ENCODE results near the gene AK8.

The AK8 gene

DNA sequence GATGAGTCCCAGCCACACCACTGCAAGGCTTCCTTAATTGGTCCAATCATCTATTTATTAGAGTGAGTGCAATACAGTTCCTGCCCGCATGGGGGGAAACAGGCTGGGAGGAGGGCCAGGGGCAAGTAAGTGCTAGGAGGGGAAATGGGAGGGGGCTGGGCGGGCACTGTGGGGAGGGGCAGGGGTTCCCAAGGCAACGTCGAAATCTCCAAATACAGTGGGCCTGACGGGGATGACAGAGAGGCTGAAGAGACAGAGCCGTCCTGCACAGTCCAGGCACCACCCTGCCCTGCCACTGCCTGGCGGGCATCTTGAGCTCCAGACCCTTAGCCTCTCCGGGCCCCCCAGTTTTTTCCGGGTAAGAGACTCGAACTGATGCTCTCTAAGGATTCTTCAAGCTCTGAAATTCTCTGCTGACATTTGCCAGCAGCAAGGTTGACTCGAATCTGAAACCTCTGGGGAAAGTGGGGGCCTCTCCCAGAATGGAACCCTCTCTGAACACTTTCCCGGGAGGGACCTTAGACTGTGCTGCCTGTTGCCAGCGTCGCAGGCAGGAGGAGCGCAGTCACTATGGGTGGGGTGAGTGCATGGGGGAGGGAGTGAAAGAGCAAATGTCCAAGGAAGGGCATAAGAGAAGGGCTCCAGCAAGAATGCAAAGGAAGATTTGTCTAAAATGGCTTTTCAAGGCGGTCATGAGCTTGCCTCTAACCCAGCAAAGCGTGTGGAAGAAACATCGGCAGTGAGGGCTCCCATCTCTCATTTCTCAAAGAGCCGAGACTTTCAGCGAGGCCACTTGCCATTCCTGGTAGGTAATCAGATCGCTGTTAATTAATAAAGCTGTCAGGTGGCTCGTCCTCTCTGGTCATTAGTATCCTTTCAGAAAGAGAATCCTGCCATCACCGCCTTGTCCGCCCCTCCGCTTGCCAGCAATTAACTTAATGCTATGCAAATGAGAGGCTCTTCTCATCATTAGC, 108.9 kb downstream of the AK8 start:
- Histone ChIP-seq H3K4me3 (ENCODE audit: low read depth, low read length) (no peak overlapping the region), H3K27ac (ENCODE audit: low read depth, low read length) (no peak overlapping the region), H4K12ac (ENCODE audit: low read depth, low read length) (no peak overlapping the region), H3K9ac (ENCODE audit: low read length) (no peak overlapping the region), H3K18ac (ENCODE audit: low read length) (no peak overlapping the region), H2BK120ac (ENCODE audit: insufficient read depth, low read length, poor library complexity) (no peak overlapping the region), H3K4me2 (ENCODE audit: low read length) (peak overlapping the region; percentile 94), H3K4me1 (ENCODE audit: control insufficient read depth in 1 of 2, insufficient read depth in 2 of 2, low read length in 2 of 2) (peaks cover 2 to 8% of the 10 kb centered on the region in 2 experiments), H3K4ac (ENCODE audit: low read depth, low read length) (no peak overlapping the region), H2BK12ac (ENCODE audit: low read length) (no peak overlapping the region), H2AFZ (ENCODE audit: insufficient read depth, low read length, poor library complexity) (peak overlapping the region; percentile 44), H4K91ac (ENCODE audit: low read depth, low read length) (peak overlapping the region; percentile 26), H3K79me1 (ENCODE audit: low read length) (peaks cover 2% of the 10 kb centered on the region), H2BK5ac (ENCODE audit: low read depth, low read length, poor library complexity) (no peak overlapping the region), H3K14ac (ENCODE audit: low read length) (no peak overlapping the region), H3K23ac (ENCODE audit: low read length) (no peak overlapping the region), H2AK5ac (ENCODE audit: low read length) (no peak overlapping the region), H3K27me3 (ENCODE audit: insufficient read depth, low read length) (no peaks in the 10 kb centered on the region), H3K79me2 (ENCODE audit: control insufficient read depth, insufficient read depth, low read length, poor library complexity) (no peaks in the 10 kb centered on the region), H3K36me3 (ENCODE audit: control insufficient read depth in 1 of 2, insufficient read depth in 2 of 2, low read length in 2 of 2) (no peaks in the 10 kb centered on the region), H4K8ac (ENCODE audit: low read depth, low read length) (no peak overlapping the region), H3K9me3 (ENCODE audit: insufficient read depth, low read depth, low read length) (peaks cover 2% of the 10 kb centered on the region)
- WGBS (ENCODE audit: extremely low coverage, insufficient coverage, insufficient read length), result no CpG with 5 or more reads among the region's 25 CpGs
- DNase-seq, result peak in 1 of 2 donors; percentile 37

DNA sequence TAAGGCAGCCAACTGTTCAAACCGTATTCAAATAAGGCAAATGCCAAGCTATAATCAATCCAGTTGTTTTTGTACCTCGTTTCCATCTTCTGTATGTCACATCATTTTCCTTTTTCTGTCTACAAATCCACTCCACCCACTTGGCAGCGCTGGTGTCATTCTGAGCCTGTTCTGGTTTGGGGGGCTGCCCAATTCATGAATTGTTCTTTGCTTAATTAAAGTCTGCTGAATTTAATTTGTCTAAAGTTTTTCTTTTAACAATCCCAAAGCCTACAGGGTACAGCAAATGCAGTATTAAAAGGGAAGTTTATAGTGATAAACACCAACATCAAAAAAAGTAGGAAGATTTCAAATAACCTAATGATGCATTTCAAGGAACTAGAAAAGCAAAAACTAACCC, 114.5 kb downstream of the AK8 start:
- Histone ChIP-seq H3K27ac (ENCODE audit: low read depth, low read length) (no peak overlapping the region), H4K8ac (ENCODE audit: low read depth, low read length) (no peak overlapping the region), H3K4ac (ENCODE audit: low read depth, low read length) (no peak overlapping the region), H2AK5ac (ENCODE audit: low read length) (no peak overlapping the region), H2AFZ (ENCODE audit: insufficient read depth, low read length, poor library complexity) (no peak overlapping the region), H4K91ac (ENCODE audit: low read depth, low read length) (no peak overlapping the region), H2BK12ac (ENCODE audit: low read length) (no peak overlapping the region), H3K23ac (ENCODE audit: low read length) (no peak overlapping the region), H3K79me2 (ENCODE audit: control insufficient read depth, insufficient read depth, low read length, poor library complexity) (no peaks in the 10 kb centered on the region), H2BK5ac (ENCODE audit: low read depth, low read length, poor library complexity) (no peak overlapping the region), H3K4me2 (ENCODE audit: low read length) (no peak overlapping the region), H4K12ac (ENCODE audit: low read depth, low read length) (no peak overlapping the region), H3K4me1 (ENCODE audit: control insufficient read depth in 1 of 2, insufficient read depth in 2 of 2, low read length in 2 of 2) (no peaks in the 10 kb centered on the region), H3K18ac (ENCODE audit: low read length) (no peak overlapping the region), H3K36me3 (ENCODE audit: control insufficient read depth in 1 of 2, insufficient read depth in 2 of 2, low read length in 2 of 2) (no peaks in the 10 kb centered on the region), H3K79me1 (ENCODE audit: low read length) (no peaks in the 10 kb centered on the region), H3K4me3 (ENCODE audit: low read depth, low read length) (no peak overlapping the region), H3K14ac (ENCODE audit: low read length) (no peak overlapping the region), H3K27me3 (ENCODE audit: insufficient read depth, low read length) (no peaks in the 10 kb centered on the region), H3K9ac (ENCODE audit: low read length) (no peak overlapping the region), H3K9me3 (ENCODE audit: insufficient read depth, low read depth, low read length) (no peaks in the 10 kb centered on the region), H2BK120ac (ENCODE audit: insufficient read depth, low read length, poor library complexity) (no peak overlapping the region)
- DNase-seq, result no peak
- no CpG with 5 or more reads among the region's 3 CpGs for WGBS (ENCODE audit: extremely low coverage, insufficient coverage, insufficient read length)

DNA sequence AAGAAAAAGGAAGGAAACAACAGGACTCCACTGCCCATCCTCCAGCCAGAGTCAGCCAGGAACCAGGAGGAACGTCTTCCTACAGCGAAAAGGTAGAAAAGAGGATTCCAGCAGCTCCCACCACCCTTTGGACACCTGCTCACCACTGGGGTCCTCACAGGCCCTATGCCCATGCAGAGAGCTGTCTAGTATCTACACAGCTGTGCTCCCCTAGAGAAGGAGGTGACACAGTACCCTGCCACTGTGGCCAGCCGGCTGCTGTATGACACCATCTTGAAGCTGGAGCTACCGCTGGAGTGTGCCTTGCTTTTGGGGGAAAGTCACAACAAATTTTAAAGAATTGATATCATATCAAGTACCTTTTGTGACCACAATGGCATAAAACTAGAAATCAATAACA, 115.2 kb downstream of the AK8 start:
- no peaks in the 10 kb centered on the region for H3K36me3 ChIP-seq (ENCODE audit: control insufficient read depth in 1 of 2, insufficient read depth in 2 of 2, low read length in 2 of 2)
- no peak overlapping the region for H3K4ac ChIP-seq (ENCODE audit: low read depth, low read length)
- H2AK5ac ChIP-seq (ENCODE audit: low read length), result no peak overlapping the region
- WGBS (ENCODE audit: extremely low coverage, insufficient coverage, insufficient read length), result no CpG with 5 or more reads among the region's 4 CpGs
- no peak overlapping the region for H3K9ac ChIP-seq (ENCODE audit: low read length)
- DNase-seq, result no peak
- H3K4me2 ChIP-seq (ENCODE audit: low read length), result no peak overlapping the region
- no peak overlapping the region for H2BK5ac ChIP-seq (ENCODE audit: low read depth, low read length, poor library complexity)
- H3K14ac ChIP-seq (ENCODE audit: low read length), result no peak overlapping the region
- H3K4me1 ChIP-seq (ENCODE audit: control insufficient read depth in 1 of 2, insufficient read depth in 2 of 2, low read length in 2 of 2), result no peaks in the 10 kb centered on the region
- H4K12ac ChIP-seq (ENCODE audit: low read depth, low read length), result no peak overlapping the region
- no peaks in the 10 kb centered on the region for H3K79me2 ChIP-seq (ENCODE audit: control insufficient read depth, insufficient read depth, low read length, poor library complexity)
- H2BK120ac ChIP-seq (ENCODE audit: insufficient read depth, low read length, poor library complexity), result no peak overlapping the region
- no peaks in the 10 kb centered on the region for H3K79me1 ChIP-seq (ENCODE audit: low read length)
- no peak overlapping the region for H4K8ac ChIP-seq (ENCODE audit: low read depth, low read length)
- no peak overlapping the region for H3K4me3 ChIP-seq (ENCODE audit: low read depth, low read length)
- no peak overlapping the region for H4K91ac ChIP-seq (ENCODE audit: low read depth, low read length)
- no peaks in the 10 kb centered on the region for H3K9me3 ChIP-seq (ENCODE audit: insufficient read depth, low read depth, low read length)
- H2BK12ac ChIP-seq (ENCODE audit: low read length), result no peak overlapping the region
- no peaks in the 10 kb centered on the region for H3K27me3 ChIP-seq (ENCODE audit: insufficient read depth, low read length)
- H3K27ac ChIP-seq (ENCODE audit: low read depth, low read length), result no peak overlapping the region
- H2AFZ ChIP-seq (ENCODE audit: insufficient read depth, low read length, poor library complexity), result no peak overlapping the region
- no peak overlapping the region for H3K18ac ChIP-seq (ENCODE audit: low read length)
- H3K23ac ChIP-seq (ENCODE audit: low read length), result no peak overlapping the region

DNA sequence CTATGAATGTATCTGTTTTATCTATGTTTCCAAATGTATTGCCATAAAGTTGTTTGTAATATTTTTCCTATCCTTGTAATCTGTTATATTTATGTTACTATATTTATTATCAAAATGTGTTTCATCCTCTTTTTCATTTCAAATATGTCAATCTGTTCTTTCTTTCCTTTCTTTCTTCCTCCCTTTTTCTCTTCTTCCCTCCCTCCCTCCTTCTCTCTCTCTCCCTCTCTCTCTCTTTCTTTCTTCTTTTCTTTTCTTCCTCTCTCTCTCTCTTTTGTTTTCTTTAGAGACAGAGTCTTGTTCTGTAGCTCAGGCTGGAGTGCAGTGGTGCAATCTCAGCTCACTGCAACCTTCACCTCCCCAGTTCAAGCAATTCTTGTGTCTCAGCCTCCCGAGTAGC, 116.5 kb downstream of the AK8 start:
- no peak overlapping the region for H2BK5ac ChIP-seq (ENCODE audit: low read depth, low read length, poor library complexity)
- H4K12ac ChIP-seq (ENCODE audit: low read depth, low read length), result no peak overlapping the region
- WGBS (ENCODE audit: extremely low coverage, insufficient coverage, insufficient read length), result no CpG with 5 or more reads among the region's 1 CpG
- H3K79me1 ChIP-seq (ENCODE audit: low read length), result no peaks in the 10 kb centered on the region
- no peak overlapping the region for H2AK5ac ChIP-seq (ENCODE audit: low read length)
- H3K36me3 ChIP-seq (ENCODE audit: control insufficient read depth in 1 of 2, insufficient read depth in 2 of 2, low read length in 2 of 2), result no peaks in the 10 kb centered on the region
- no peak overlapping the region for H3K18ac ChIP-seq (ENCODE audit: low read length)
- H3K4me3 ChIP-seq (ENCODE audit: low read depth, low read length), result no peak overlapping the region
- H3K27ac ChIP-seq (ENCODE audit: low read depth, low read length), result no peak overlapping the region
- H4K91ac ChIP-seq (ENCODE audit: low read depth, low read length), result no peak overlapping the region
- H3K23ac ChIP-seq (ENCODE audit: low read length), result no peak overlapping the region
- no peak overlapping the region for H3K14ac ChIP-seq (ENCODE audit: low read length)
- no peak overlapping the region for H2BK12ac ChIP-seq (ENCODE audit: low read length)
- H3K27me3 ChIP-seq (ENCODE audit: insufficient read depth, low read length), result no peaks in the 10 kb centered on the region
- no peak overlapping the region for H2BK120ac ChIP-seq (ENCODE audit: insufficient read depth, low read length, poor library complexity)
- H4K8ac ChIP-seq (ENCODE audit: low read depth, low read length), result no peak overlapping the region
- H3K9me3 ChIP-seq (ENCODE audit: insufficient read depth, low read depth, low read length), result no peaks in the 10 kb centered on the region
- no peaks in the 10 kb centered on the region for H3K4me1 ChIP-seq (ENCODE audit: control insufficient read depth in 1 of 2, insufficient read depth in 2 of 2, low read length in 2 of 2)
- no peak overlapping the region for H3K4ac ChIP-seq (ENCODE audit: low read depth, low read length)
- no peak overlapping the region for H2AFZ ChIP-seq (ENCODE audit: insufficient read depth, low read length, poor library complexity)
- no peak overlapping the region for H3K9ac ChIP-seq (ENCODE audit: low read length)
- H3K4me2 ChIP-seq (ENCODE audit: low read length), result no peak overlapping the region
- no peak for DNase-seq
- no peaks in the 10 kb centered on the region for H3K79me2 ChIP-seq (ENCODE audit: control insufficient read depth, insufficient read depth, low read length, poor library complexity)
